Left ventricle myocardium inferior (tissue), 1 donor: ENCODE results near the gene TBCA. TPM values are rescaled to one million over a fixed set of nuclear protein-coding genes. Genes with fewer than 3 reads are reported as not detected.

Experiments
- DNase-seq: peaks from one replicate; pipeline ENCODE4 v3.0.0-alpha.2; 2020
- H3K27ac ChIP-seq: fragments of 200-600 bp; replicated peaks from 2 replicates; pipeline ENCODE4 v1.8.0; 2021
- H3K27me3 ChIP-seq: fragments of 200-600 bp; 2 replicates; pipeline ENCODE4 v1.8.0; 2021; ENCODE audit warnings: low read depth
- H3K36me3 ChIP-seq: fragments of 200-600 bp; 2 replicates; pipeline ENCODE4 v1.8.0; 2021
- H3K4me1 ChIP-seq: fragments of 200-600 bp; 2 replicates; pipeline ENCODE4 v1.8.0; 2021
- H3K4me3 ChIP-seq: fragments of 200-600 bp; 2 replicates; pipeline ENCODE4 v1.8.0; 2021; ENCODE audit warnings: mild to moderate bottlenecking, moderate library complexity
- H3K9me3 ChIP-seq: fragments of 200-600 bp; replicated peaks from 2 replicates; pipeline ENCODE4 v1.8.0; 2021
- intact Hi-C: fragments of 100-400 bp; cut with micrococcal nuclease; formaldehyde crosslinking; loops from one replicate; pipeline ENCODE4 v1.11.0; 2022
- total RNA-seq: library from RNA; stranded (reverse); fragmentation: NEBNext Ultra II Directional; extraction: Animal tissue kit (Norgen Biotek cat#: 25700); gene quantifications from one replicate; pipeline ENCODE4 v1.2.1, GENCODE V29; 2021
- TF ChIP-seq, protein P1 (sequence below): fragments of 200-600 bp; IDR thresholded peaks from 2 replicates; pipeline ENCODE4 v1.8.0; 2021; ENCODE audit warnings: antibody characterized with exemption, mild to moderate bottlenecking, borderline replicate concordance
- donor health status: DM: no; HTN: yes; CAD: no; lungs with severe emphysema.

The TBCA gene
- total RNA-seq, 1 donor from 2014 or later: 147 TPM

DNA sequence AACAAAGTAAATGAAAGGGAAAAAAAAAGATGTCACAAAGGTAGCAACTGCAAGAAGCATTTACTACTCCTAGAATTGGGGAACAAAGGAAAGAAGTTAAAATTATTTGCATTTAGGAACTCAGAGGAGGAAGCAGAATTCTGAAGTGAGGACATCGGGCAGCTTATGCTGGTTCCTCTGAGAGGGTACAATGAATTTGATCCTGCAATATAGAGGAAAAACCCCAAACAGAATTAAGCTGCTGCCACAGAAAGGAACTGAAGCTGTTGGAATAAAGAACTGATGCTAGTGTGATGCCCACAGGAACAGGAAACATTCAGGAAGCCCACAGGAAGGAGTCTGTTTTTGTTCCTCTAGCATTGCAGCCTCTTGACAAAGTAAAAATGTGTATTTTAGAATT, 22.3 kb upstream of the TBCA start:
- peaks cover 4% of the 10 kb centered on the region for H3K27me3 ChIP-seq
- TF ChIP-seq, protein P1, sequence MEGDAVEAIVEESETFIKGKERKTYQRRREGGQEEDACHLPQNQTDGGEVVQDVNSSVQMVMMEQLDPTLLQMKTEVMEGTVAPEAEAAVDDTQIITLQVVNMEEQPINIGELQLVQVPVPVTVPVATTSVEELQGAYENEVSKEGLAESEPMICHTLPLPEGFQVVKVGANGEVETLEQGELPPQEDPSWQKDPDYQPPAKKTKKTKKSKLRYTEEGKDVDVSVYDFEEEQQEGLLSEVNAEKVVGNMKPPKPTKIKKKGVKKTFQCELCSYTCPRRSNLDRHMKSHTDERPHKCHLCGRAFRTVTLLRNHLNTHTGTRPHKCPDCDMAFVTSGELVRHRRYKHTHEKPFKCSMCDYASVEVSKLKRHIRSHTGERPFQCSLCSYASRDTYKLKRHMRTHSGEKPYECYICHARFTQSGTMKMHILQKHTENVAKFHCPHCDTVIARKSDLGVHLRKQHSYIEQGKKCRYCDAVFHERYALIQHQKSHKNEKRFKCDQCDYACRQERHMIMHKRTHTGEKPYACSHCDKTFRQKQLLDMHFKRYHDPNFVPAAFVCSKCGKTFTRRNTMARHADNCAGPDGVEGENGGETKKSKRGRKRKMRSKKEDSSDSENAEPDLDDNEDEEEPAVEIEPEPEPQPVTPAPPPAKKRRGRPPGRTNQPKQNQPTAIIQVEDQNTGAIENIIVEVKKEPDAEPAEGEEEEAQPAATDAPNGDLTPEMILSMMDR: no peak
- no peak for DNase-seq
- intact Hi-C loops: no loop called here
- H3K4me1 ChIP-seq: no peaks in the 10 kb centered on the region
- no peak overlapping the region for H3K4me3 ChIP-seq
- no peaks in the 10 kb centered on the region for H3K36me3 ChIP-seq
- no peak overlapping the region for H3K27ac ChIP-seq
- H3K9me3 ChIP-seq: peaks cover 52% of the 10 kb centered on the region

DNA sequence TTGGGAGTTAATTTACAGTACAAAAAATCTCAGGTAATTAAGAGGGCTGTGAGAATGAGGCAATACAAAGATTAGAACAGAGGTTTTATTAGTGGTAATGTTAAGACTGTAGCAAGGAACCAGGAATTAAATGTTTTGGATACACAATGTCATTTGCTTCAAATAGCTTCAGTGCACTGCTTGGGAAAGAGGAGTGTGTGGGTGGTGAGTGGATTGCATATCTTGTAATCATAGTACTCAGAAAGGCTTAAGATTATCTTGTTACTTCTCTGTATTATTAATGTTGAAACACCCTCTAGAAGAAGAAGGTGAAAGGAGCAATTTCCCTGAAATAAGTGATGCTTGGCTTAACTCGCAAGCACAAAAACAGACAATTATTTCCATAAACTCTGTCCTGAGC, 21.0 kb upstream of the TBCA start:
- TF ChIP-seq, protein P1: no peak
- Histone ChIP-seq H3K9me3 (peaks cover 38% of the 10 kb centered on the region), H3K27me3 (peaks cover 4% of the 10 kb centered on the region), H3K27ac (no peak overlapping the region), H3K4me1 (no peaks in the 10 kb centered on the region), H3K4me3 (no peak overlapping the region), H3K36me3 (no peaks in the 10 kb centered on the region)
- intact Hi-C loops: no loop called here
- DNase-seq: no peak

DNA sequence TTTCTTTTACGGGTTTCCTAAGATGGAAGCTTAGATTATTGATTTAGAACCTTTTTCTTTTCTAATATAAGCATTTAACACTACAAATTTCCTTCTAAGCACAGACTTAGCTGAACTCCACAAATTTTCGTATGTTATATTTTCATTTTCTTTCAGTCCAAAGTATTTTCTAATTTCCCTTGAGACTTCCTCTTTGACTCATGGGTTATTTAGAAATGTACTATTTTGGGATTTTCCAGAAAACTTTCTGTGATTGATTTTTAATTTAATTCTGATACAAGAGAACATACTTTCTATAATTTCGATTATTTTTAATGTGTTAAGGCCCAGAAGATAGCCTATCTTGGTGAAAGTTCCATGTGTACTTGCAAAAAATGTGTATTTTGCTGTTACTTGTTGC, 19.7 kb upstream of the TBCA start:
- Histone ChIP-seq H3K36me3 (no peaks in the 10 kb centered on the region), H3K27me3 (peaks cover 4% of the 10 kb centered on the region), H3K4me3 (no peak overlapping the region), H3K27ac (no peak overlapping the region), H3K4me1 (no peaks in the 10 kb centered on the region), H3K9me3 (peaks cover 26% of the 10 kb centered on the region)
- TF ChIP-seq, protein P1: no peak
- no peak for DNase-seq
- intact Hi-C loops: no loop called here

DNA sequence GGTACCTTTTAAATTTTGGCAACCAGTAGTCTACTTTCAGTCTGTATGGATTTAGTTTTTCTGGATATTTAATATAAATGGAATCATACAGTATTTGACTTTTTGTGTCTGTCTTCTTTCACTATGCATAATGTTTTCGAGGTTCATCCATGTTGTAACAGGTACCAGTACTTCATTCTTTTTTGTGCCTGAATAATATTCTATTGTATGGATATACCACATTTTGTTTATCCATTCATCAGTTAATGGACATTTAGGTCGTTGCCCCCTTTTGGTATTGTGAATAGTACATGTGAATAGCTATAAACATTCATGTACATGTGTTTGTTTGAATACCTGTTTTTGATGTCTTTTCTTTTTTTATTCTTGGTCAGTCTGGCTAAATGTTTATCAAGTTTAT, 19.1 kb upstream of the TBCA start:
- Histone ChIP-seq H3K4me1 (no peaks in the 10 kb centered on the region), H3K4me3 (no peak overlapping the region), H3K9me3 (peaks cover 20% of the 10 kb centered on the region), H3K27me3 (peaks cover 4% of the 10 kb centered on the region), H3K27ac (no peak overlapping the region), H3K36me3 (no peaks in the 10 kb centered on the region)
- intact Hi-C loops: no loop called here
- DNase-seq: no peak
- TF ChIP-seq, protein P1: no peak

- TF ChIP-seq, protein P1: no peak
- H3K27me3 ChIP-seq: peaks cover under 1% of the 10 kb centered on the region
- intact Hi-C loops: no loop called here
- H3K36me3 ChIP-seq: no peaks in the 10 kb centered on the region
- no peaks in the 10 kb centered on the region for H3K4me1 ChIP-seq
- peaks cover 8% of the 10 kb centered on the region for H3K9me3 ChIP-seq
- no peak overlapping the region for H3K27ac ChIP-seq
- no peak overlapping the region for H3K4me3 ChIP-seq
- DNase-seq: no peak
Observed at GRCh38 chr5:77791926-77792325, 15.8 kb upstream of the TBCA start.

DNA sequence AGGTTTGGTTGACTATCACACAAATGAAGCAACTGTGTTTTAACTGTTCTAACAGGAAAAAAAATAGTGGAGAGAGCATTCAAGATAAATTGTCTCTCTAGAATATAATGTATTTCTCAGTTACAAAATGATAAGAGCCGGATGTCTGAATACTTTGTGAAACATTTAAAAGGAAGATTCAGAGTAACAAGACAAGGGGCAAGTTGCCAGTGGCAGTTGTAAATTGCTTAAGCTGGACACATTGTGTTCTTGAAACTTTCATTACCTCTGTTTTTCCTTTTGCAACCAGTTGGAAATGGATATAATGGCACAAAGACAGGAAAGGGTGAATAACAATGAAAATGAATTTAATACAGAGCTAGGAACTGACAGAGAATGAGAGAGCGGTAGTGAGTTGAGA, 15.2 kb upstream of the TBCA start:
- Histone ChIP-seq H3K4me1 (no peaks in the 10 kb centered on the region), H3K4me3 (no peak overlapping the region), H3K36me3 (no peaks in the 10 kb centered on the region), H3K9me3 (peaks cover 8% of the 10 kb centered on the region), H3K27me3 (no peaks in the 10 kb centered on the region), H3K27ac (no peak overlapping the region)
- TF ChIP-seq, protein P1: no peak
- DNase-seq: no peak
- intact Hi-C loops: no loop called here
